ENCODE data around the gene CCDC159.

The CCDC159 gene

DNA sequence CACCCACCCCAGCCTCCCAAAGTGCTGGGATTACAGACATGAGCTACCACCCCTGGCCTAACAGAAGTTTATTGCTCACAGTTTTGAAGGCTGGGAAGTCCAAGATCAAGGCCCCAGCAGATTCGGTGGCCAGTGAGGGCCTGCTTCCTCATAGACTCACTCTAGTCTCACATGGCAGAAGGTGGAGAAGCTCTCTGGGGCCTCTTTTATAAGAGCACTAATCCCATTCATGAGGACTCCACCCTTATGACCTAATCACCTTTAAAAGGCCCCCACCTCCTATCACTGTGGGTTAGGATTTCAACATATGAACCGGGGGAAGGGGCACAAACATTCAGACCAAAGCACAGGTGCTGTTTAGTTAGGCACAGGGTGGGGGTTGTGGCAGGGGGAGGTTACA, 21.2 kb downstream of the CCDC159 start:
- Histone ChIP-seq H3K27ac (ENCODE audit: low read depth, low read length) (no peak overlapping the region), H3K36me3 (ENCODE audit: control insufficient read depth, insufficient read depth, low read length) (no peaks in the 10 kb centered on the region), H3K4ac (ENCODE audit: low read depth, low read length) (no peak overlapping the region), H3K18ac (ENCODE audit: low read length) (no peak overlapping the region), H2AK5ac (ENCODE audit: low read length) (no peak overlapping the region), H3K4me3 (ENCODE audit: low read length) (no peak overlapping the region), H3K79me1 (ENCODE audit: low read length) (no peaks in the 10 kb centered on the region), H2BK15ac (replicated peaks; ENCODE audit: low read depth) (no peak overlapping the region), H4K5ac (ENCODE audit: low read length) (no peak overlapping the region), H3K23ac (ENCODE audit: low read length) (no peak overlapping the region), H4K8ac (ENCODE audit: low read depth, low read length) (no peak overlapping the region), H2BK5ac (ENCODE audit: low read length) (no peak overlapping the region), H3K9ac (ENCODE audit: low read length) (no peak overlapping the region), H3K79me2 (ENCODE audit: control insufficient read depth, insufficient read depth, low read length) (no peaks in the 10 kb centered on the region), H2BK120ac (ENCODE audit: low read depth, low read length) (no peak overlapping the region), H3K56ac (ENCODE audit: low read length) (no peak overlapping the region), H3K4me2 (ENCODE audit: low read length) (no peak overlapping the region), H3K4me1 (ENCODE audit: control insufficient read depth, low read depth, low read length) (no peaks in the 10 kb centered on the region), H3K27me3 (ENCODE audit: insufficient read depth, low read length, poor library complexity) (no peaks in the 10 kb centered on the region)
- no peak for DNase-seq
- WGBS (ENCODE audit: extremely low coverage, insufficient coverage, low lambda C conversion rate): no CpG with 5 or more reads among the region's 2 CpGs

DNA sequence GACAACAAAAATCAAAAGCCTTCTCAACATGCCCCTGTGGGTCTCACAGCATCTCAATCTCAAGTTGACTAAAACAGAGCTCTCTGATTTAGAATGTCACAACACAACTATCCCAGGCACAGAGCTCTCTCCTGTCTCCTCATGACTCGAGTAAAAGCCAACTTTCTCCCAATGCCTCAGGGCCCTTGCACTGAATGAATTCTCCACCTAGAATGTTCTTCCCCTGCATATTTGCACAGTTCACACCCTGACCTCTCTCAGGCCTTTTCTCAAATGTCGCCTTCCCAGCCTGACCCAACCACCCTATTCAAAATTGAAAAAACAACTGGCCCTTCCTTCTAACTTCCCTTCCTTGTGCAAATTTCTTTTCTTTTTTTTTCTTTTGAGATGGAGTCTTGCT, 24.4 kb downstream of the CCDC159 start:
- no peak overlapping the region for H3K4me3 ChIP-seq (ENCODE audit: low read length)
- DNase-seq: no peak
- no peak overlapping the region for H3K4ac ChIP-seq (ENCODE audit: low read depth, low read length)
- no peak overlapping the region for H4K8ac ChIP-seq (ENCODE audit: low read depth, low read length)
- no peak overlapping the region for H4K5ac ChIP-seq (ENCODE audit: low read length)
- no CpG with 5 or more reads among the region's 2 CpGs for WGBS (ENCODE audit: extremely low coverage, insufficient coverage, low lambda C conversion rate)
- H3K23ac ChIP-seq (ENCODE audit: low read length): no peak overlapping the region
- H3K4me1 ChIP-seq (ENCODE audit: control insufficient read depth, low read depth, low read length): no peaks in the 10 kb centered on the region
- no peaks in the 10 kb centered on the region for H3K79me2 ChIP-seq (ENCODE audit: control insufficient read depth, insufficient read depth, low read length)
- H2BK5ac ChIP-seq (ENCODE audit: low read length): no peak overlapping the region
- no peak overlapping the region for H2BK15ac ChIP-seq (replicated peaks; ENCODE audit: low read depth)
- H3K4me2 ChIP-seq (ENCODE audit: low read length): no peak overlapping the region
- H2BK120ac ChIP-seq (ENCODE audit: low read depth, low read length): no peak overlapping the region
- H3K9ac ChIP-seq (ENCODE audit: low read length): no peak overlapping the region
- H3K18ac ChIP-seq (ENCODE audit: low read length): no peak overlapping the region
- no peak overlapping the region for H2AK5ac ChIP-seq (ENCODE audit: low read length)
- H3K56ac ChIP-seq (ENCODE audit: low read length): no peak overlapping the region
- no peaks in the 10 kb centered on the region for H3K79me1 ChIP-seq (ENCODE audit: low read length)
- no peaks in the 10 kb centered on the region for H3K36me3 ChIP-seq (ENCODE audit: control insufficient read depth, insufficient read depth, low read length)
- H3K27ac ChIP-seq (ENCODE audit: low read depth, low read length): no peak overlapping the region
- H3K27me3 ChIP-seq (ENCODE audit: insufficient read depth, low read length, poor library complexity): no peaks in the 10 kb centered on the region

DNA sequence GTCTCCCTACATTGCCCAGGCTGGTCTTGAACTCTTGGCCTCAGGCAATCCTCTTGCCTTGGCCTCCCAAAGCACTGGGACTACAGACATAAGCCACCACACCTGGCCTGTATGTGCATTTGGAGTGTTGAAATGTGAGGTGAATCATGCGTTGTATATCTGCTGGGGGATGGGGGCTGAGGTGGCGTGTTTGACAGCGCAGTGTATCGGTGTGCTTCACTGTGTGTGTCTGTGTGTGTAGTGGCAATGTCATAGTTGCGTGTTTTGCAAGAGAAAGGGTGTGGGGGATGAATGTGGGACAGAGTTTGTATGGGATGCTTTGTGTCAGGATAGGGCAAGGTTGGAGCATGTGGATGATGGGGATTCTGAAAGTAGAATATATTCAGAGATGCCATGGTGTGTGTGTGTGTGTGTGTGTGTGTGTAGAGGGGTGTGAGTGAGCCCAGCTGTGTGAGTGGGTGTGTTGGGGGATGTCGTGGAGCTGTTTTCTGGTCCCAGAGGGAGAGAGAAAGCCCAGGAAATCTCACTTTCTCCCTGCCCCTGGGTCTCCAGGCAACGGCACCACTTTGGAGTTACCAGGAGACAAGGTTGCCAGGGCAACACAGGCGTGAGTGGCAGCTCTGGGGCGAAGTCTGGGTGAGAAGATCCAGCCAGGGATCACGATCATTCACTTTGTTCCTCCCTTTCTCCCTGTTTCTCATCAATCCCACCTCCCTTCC, 27.0 kb downstream of the CCDC159 start:
- H3K27ac ChIP-seq (ENCODE audit: low read depth, low read length): no peak overlapping the region
- no peaks in the 10 kb centered on the region for H3K79me1 ChIP-seq (ENCODE audit: low read length)
- H2AK5ac ChIP-seq (ENCODE audit: low read length): no peak overlapping the region
- H3K4me2 ChIP-seq (ENCODE audit: low read length): no peak overlapping the region
- no peak overlapping the region for H4K5ac ChIP-seq (ENCODE audit: low read length)
- no peak overlapping the region for H3K4me3 ChIP-seq (ENCODE audit: low read length)
- H3K18ac ChIP-seq (ENCODE audit: low read length): no peak overlapping the region
- H3K36me3 ChIP-seq (ENCODE audit: control insufficient read depth, insufficient read depth, low read length): no peaks in the 10 kb centered on the region
- no peak overlapping the region for H2BK5ac ChIP-seq (ENCODE audit: low read length)
- H3K9ac ChIP-seq (ENCODE audit: low read length): no peak overlapping the region
- H3K4ac ChIP-seq (ENCODE audit: low read depth, low read length): no peak overlapping the region
- H3K23ac ChIP-seq (ENCODE audit: low read length): no peak overlapping the region
- H3K4me1 ChIP-seq (ENCODE audit: control insufficient read depth, low read depth, low read length): no peaks in the 10 kb centered on the region
- no CpG with 5 or more reads among the region's 10 CpGs for WGBS (ENCODE audit: extremely low coverage, insufficient coverage, low lambda C conversion rate)
- H3K79me2 ChIP-seq (ENCODE audit: control insufficient read depth, insufficient read depth, low read length): no peaks in the 10 kb centered on the region
- no peak overlapping the region for H2BK120ac ChIP-seq (ENCODE audit: low read depth, low read length)
- H2BK15ac ChIP-seq (replicated peaks; ENCODE audit: low read depth): no peak overlapping the region
- peak; percentile 82 for DNase-seq
- H4K8ac ChIP-seq (ENCODE audit: low read depth, low read length): no peak overlapping the region
- H3K27me3 ChIP-seq (ENCODE audit: insufficient read depth, low read length, poor library complexity): no peaks in the 10 kb centered on the region
- no peak overlapping the region for H3K56ac ChIP-seq (ENCODE audit: low read length)

DNA sequence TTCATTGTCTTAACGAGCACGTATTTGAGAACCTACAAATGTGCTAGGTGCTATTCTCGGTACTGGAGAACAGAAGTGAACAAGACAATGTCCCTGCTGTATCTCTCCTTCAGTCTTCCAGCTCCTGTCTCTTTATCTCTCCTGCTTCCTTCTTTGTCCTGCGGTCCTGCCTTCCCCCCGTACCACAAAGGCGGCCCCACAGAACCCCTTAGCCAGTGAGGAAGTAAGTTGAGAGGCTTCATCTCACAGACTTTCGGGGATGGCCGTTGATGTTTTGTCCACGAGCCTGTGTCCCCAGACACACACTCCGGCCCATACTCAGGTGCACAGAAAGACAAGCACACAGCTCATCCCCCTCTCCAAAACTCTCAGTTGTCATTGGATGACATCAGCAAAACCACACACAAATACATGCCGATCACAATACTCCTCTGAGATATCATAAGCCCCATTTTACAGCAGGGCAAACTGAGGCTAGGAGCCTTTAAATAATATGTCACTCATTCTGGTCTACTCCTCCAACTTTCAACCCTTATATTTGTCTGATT, 27.6 kb downstream of the CCDC159 start:
- Histone ChIP-seq H3K4ac (ENCODE audit: low read depth, low read length) (no peak overlapping the region), H2BK5ac (ENCODE audit: low read length) (no peak overlapping the region), H2BK120ac (ENCODE audit: low read depth, low read length) (no peak overlapping the region), H3K18ac (ENCODE audit: low read length) (no peak overlapping the region), H3K79me1 (ENCODE audit: low read length) (no peaks in the 10 kb centered on the region), H3K4me3 (ENCODE audit: low read length) (no peak overlapping the region), H2AK5ac (ENCODE audit: low read length) (no peak overlapping the region), H3K27ac (ENCODE audit: low read depth, low read length) (no peak overlapping the region), H3K27me3 (ENCODE audit: insufficient read depth, low read length, poor library complexity) (no peaks in the 10 kb centered on the region), H3K9ac (ENCODE audit: low read length) (no peak overlapping the region), H3K23ac (ENCODE audit: low read length) (no peak overlapping the region), H2BK15ac (replicated peaks; ENCODE audit: low read depth) (no peak overlapping the region), H3K4me2 (ENCODE audit: low read length) (peak overlapping the region; percentile 48), H3K79me2 (ENCODE audit: control insufficient read depth, insufficient read depth, low read length) (no peaks in the 10 kb centered on the region), H3K36me3 (ENCODE audit: control insufficient read depth, insufficient read depth, low read length) (no peaks in the 10 kb centered on the region), H3K4me1 (ENCODE audit: control insufficient read depth, low read depth, low read length) (no peaks in the 10 kb centered on the region), H3K56ac (ENCODE audit: low read length) (no peak overlapping the region), H4K5ac (ENCODE audit: low read length) (no peak overlapping the region), H4K8ac (ENCODE audit: low read depth, low read length) (no peak overlapping the region)
- no CpG with 5 or more reads among the region's 11 CpGs for WGBS (ENCODE audit: extremely low coverage, insufficient coverage, low lambda C conversion rate)
- no peak for DNase-seq

DNA sequence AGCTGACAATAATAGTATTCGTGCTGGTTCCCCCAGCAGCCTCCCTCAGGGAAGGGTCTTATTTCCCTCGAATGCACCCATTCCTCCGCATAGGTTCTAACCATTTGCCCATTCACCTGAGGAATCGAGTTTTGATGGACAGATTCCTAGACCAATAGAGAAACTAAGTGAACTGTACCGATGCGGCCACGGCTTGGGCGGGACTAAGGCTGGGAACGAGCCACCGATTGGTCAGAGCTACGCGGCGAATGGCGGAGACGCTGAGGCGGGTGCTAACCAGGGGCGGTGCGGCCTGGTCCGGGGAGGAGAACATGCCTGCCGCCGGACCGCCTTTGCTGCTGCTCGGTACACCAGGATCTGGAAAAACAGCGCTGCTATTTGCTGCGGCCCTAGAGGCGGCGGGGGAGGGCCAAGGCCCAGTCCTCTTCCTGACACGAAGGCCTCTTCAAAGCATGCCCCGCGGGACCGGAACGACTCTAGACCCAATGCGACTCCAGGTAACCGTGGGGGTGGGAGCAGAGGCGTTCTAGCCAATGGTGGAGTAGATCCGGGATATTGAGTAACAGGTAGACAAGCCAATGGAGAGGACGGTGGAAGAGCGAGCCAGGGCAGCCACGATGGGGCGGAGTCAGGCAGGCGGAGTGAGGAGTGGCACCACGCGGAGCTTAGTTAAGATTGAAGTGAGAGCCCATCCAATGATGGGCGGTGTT, 28.3 kb downstream of the CCDC159 start, which contains the start of gene SWSAP1:
TSS of gene SWSAP1 (plus strand) at position 234 of the 710 bp plus-strand sequence. CDS start at position 249, 15 bp downstream.
- Histone ChIP-seq H3K9ac (ENCODE audit: low read length) (peak within 1 kb of the TSS; percentile 82), H4K8ac (ENCODE audit: low read depth, low read length) (no peak within 1 kb of the TSS), H3K79me1 (ENCODE audit: low read length) (no peaks in the 10 kb centered on the region), H2BK5ac (ENCODE audit: low read length) (peak within 1 kb of the TSS; percentile 47), H3K23ac (ENCODE audit: low read length) (no peak within 1 kb of the TSS), H4K5ac (ENCODE audit: low read length) (no peak within 1 kb of the TSS), H3K36me3 (ENCODE audit: control insufficient read depth, insufficient read depth, low read length) (no peaks in the 10 kb centered on the region), H2AK5ac (ENCODE audit: low read length) (no peak within 1 kb of the TSS), H3K56ac (ENCODE audit: low read length) (peak within 1 kb of the TSS; percentile 92), H3K4me1 (ENCODE audit: control insufficient read depth, low read depth, low read length) (no peaks in the 10 kb centered on the region), H3K27ac (ENCODE audit: low read depth, low read length) (peak within 1 kb of the TSS; percentile 85), H3K27me3 (ENCODE audit: insufficient read depth, low read length, poor library complexity) (no peaks in the 10 kb centered on the region), H3K18ac (ENCODE audit: low read length) (peak within 1 kb of the TSS; percentile 92), H2BK15ac (replicated peaks; ENCODE audit: low read depth) (no peak within 1 kb of the TSS), H3K79me2 (ENCODE audit: control insufficient read depth, insufficient read depth, low read length) (no peaks in the 10 kb centered on the region), H2BK120ac (ENCODE audit: low read depth, low read length) (no peak within 1 kb of the TSS), H3K4ac (ENCODE audit: low read depth, low read length) (peak within 1 kb of the TSS; percentile 93), H3K4me3 (ENCODE audit: low read length) (peak within 1 kb of the TSS; percentile 53), H3K4me2 (ENCODE audit: low read length) (peak within 1 kb of the TSS; percentile 65)
- no CpG with 5 or more reads among the region's 44 CpGs for WGBS (ENCODE audit: extremely low coverage, insufficient coverage, low lambda C conversion rate)
- peak; percentile 100 for DNase-seq

Data from mesendoderm (in vitro differentiated cells).